Activated CD8-positive, alpha-beta memory T cell treated with anti-CD3 and anti-CD28 coated beads, Interleukin-2, amount 50 U/mL, for 24 hours (primary cell): Measurements from ENCODE around the gene FUT8.
"Not testable (repeated sequence)": the region's sequence is repeated elsewhere in the genome, so short reads cannot be mapped to it uniquely, and the experiment has no call there.

Experiments
- DNase-seq: peaks from one replicate; pipeline ENCODE4 v3.0.0-alpha.2; 2020; ENCODE audit errors: extremely low read depth

The FUT8 gene

DNA sequence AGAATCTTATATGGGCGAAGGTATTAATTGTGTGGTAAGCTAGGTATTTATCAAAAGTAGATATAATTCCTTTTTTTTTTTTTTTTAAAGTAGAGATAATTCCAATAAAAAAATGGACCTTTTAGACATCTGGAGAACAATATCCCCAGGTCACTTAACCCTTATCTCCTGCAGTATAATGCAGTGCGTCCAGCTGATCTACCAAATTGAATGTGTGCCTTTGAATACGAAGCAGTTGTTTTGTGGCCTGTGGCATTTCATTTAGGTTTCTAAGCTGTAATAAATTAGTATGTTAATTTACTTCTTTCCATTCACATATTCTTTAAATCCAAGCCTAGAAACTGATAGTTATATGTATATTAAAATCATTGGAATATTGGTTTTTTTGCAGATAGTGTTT lies 3.1 kb downstream of the FUT8 start:
- DNase-seq = no peak

DNA sequence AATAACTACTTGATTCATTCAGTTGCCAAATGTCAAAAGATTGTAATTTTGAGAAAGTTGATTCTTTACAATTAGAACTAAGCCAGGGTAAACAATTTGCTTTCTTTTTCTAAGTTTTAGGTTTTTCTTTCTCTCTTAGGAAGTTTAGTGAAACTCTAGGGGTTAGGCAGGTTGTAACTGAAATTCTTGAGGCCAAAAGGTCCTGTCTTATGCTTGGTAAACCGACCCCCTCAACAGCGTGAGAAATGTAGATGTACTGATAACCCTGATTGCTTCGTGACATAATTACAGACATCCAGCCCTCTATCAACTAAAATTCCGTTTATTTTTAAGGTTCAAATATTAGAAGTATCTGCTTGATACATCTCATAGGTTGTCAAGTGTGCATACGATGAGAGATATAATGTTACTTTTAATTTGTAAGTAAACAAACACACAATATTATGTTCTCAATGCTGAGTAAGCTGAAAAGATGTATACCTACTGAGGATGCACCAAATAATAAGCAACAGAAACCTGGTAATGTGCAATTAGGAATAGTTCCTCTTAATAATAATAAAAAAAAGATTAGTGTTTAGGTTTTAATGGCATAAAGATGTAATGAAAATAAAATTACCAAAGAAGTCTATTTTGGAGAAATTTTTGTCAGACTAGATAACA lies 7.2 kb downstream of the FUT8 start:
- no peak for DNase-seq

GRCh38 chr14:65421201-65421981 lies 8.9 kb downstream of the FUT8 start:
- no peak for DNase-seq

DNA sequence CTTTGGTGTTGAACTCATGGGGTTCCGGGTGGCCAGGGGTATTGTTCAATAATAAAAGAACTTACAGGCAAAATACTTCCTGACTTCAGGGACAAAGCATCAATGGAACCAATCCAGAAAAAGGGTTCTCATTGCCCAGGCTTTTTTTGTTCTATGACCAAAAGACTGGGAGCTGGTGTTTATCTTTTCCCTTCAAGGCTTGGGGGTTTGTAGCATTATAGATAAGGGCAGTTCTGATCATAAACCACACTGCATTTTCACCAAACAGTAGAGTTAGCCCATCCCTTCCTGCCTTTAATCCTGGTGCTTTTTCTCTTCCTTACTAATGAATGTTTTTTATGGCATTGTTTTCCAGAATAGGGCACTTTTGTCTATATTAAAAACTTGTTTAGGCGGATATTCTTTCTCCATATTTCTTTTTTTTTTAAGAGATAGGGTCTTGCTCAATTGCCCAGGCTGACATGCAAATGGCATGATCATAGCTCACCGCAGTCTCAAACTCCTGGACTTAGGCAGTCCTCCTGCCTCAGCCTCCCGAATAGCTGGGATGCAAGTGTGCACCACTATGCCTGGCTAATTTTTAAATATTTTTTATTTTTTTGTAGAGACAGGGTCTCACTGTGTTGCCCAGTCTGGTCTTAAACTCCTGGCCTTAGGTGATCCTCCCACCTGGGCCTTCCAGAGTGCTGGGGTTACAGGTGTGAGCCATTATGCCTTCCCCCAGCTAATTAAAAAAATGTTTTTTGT lies 9.7 kb downstream of the FUT8 start:
- DNase-seq = no peak

DNA sequence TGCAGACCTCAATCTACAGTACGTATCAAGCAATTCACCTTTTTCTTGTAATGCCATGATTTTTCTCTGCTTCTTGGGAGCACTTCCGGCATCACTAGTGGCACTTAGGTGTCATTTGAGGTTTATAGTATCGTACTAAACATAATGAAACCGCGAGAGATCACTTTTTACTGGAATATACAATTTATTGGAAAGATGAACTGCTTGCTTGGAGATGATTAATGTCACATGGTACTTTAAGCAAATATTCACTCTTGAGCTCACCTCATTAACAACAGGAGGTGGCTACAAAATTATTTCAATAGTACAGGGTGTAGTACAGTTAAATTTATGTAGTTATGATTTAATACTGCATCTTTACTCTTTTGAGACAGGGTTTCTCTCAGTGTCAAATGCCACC lies 11.5 kb downstream of the FUT8 start:
- DNase-seq = no peak

- DNase-seq = no peak
Measured at GRCh38 chr14:65424531-65424930, 12.0 kb downstream of the FUT8 start.

GRCh38 chr14:65425885-65426284 lies 13.4 kb downstream of the FUT8 start:
- no peak for DNase-seq

DNA sequence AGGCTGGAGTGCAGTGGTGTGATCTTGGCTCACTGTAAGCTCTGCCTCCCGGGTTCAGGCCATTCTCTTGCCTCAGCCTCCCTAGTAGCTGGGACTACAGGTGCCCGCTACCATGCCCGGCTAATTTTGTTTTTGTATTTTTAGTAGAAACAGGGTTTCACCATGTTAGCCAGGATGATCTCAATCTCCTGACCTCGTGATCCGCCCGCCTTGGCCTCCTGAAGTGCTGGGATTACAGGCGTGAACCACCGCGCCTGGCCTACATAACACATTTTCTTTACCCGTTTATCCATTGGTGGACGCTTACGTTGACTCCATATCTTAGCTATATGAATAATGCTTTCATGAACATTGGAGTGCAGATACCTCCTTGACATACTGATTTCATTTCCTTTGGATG lies 14.4 kb downstream of the FUT8 start:
- not testable (repeated sequence) for DNase-seq

- no peak for DNase-seq
Measured at GRCh38 chr14:65428691-65429090, 16.2 kb downstream of the FUT8 start.

- no peak for DNase-seq
Measured at GRCh38 chr14:65429757-65430156, 17.2 kb downstream of the FUT8 start.

- DNase-seq = no peak
Measured at GRCh38 chr14:65431245-65431644, 18.7 kb downstream of the FUT8 start.

DNA sequence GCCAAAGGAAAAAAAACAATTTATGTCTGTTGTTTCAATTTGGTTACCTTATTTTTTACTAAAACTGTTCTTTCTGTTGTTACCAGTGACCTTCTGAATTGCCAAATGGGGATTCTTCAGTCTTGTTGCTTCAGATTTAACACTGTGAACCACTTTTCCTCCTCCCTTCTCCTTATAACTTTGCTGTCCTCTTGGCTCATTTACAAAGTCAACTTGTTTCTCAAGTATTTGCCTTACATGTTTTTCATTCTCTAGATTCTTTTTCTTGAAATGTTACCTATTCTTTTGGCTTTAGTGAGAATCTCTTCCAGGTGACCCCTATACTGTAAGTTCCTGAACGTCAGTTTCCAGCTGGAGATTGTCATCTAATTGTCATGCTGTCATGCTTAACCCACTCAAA lies 19.4 kb downstream of the FUT8 start:
- DNase-seq = no peak

DNA sequence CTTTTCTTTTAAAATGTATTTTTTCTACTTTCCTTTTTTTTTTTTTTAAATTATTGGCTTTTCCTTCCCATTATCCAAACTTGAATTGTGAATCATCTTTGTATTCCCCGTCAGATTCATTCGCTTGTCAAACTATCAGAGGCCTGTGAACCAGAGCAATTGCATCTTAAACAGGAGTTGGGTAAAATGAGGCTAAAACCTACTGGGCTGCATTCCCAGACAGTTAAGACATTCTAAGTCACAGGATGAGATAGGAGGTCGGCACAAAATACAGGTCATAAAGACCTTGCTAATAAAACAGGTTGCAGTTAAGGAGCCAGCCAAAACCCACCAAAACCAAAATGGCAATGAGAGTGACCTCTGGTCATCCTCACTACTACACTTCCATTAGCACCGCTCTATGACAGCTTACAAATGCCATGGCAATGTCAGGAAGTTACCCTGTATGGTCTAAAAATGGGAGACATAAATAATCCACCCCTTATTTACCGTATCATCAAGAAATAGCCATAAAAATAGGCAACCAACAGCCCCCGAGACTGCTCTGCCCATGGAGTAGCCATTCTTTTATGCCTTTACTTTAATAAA lies 19.9 kb downstream of the FUT8 start:
- DNase-seq = no peak

GRCh38 chr14:65433157-65433556 lies 20.6 kb downstream of the FUT8 start:
- no peak for DNase-seq

DNA sequence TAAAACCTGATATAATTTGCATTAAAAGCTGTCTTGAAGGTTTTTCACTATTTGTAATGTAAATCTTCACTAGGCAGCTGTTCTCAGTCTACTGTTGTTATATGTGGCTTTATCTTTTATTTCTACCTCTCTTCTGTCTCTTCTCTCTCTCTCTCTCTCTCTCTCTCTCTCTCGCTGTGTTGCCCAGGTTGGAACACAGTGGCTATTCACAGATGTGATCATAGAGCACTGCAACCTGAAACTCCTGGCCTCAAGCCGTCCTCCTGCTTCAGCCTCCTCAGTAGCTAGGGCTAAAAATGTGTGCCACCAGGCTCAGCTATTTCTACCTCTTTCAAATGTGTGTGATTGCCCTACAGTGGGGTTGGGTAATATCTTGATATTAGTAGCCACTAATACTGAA lies 21.1 kb downstream of the FUT8 start:
- no peak for DNase-seq

GRCh38 chr14:65434216-65434850 lies 21.8 kb downstream of the FUT8 start:
- no peak for DNase-seq

DNA sequence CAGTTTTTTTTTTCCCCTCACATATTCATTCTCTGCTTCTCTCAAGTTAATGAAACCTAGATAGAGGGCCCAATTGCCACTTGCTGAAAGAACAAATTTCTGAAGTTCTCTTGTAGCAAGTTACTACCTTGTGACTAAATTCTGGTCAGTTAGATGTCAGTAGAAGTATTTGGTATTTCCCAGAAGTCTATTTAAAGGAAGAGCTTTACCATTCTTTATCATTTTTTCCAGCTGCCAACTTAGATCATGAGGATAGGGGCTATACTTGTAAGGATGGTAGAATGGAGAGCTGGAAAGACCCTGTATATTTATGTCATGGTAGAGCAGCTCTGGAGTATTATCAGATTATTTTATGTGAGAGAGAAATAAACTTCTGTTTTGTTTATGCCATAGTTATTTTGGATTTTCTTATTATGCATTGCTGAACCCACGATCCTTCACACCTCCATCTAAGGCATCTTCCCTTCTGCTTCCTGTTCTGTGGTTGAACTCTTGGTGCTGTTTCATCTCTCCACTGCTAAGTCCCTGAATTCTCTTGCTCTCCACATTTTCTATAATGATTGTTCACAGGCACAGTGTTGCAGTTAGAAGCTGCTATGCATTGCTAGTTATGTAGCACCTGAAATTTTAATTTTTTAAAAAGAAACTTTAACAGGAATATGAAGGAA lies 25.9 kb downstream of the FUT8 start:
- DNase-seq = no peak

DNA sequence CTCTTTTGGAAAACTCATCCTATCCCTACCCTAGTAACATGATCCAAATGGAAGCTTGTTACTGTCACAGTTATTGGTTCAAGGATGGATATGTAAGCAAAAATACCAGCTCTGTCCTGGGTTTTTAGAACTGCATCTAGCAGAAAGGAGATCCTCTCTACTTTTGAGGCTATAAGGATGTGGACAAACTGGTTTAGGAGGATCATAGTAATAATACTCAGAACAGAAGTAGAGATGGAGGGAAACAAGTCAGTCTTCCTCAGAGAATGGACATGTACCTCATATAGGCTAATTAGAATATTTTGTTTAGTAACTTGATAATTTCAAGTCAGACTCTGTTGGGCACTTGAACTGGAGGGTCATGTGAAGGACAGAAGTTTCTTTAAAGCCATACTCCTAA lies 26.6 kb downstream of the FUT8 start:
- DNase-seq = no peak

DNA sequence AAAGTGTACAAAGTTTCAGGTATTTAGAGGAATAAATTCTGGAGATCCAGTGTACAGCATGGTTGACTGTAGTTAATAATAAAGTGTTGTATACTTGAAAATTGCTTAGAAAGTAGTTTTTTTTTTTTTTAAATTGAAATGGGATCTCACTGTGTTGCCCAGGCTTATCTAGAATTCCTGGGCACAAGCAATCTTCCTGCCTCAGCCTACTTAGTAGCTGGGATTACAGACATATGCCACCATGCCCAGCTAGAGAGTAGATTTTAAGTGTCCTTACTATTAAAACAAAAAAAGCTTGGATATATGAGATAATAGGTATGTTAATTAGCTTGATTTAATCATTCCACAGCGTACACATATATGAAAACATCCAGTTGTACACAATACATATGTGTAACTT lies 27.7 kb downstream of the FUT8 start:
- DNase-seq = no peak

DNA sequence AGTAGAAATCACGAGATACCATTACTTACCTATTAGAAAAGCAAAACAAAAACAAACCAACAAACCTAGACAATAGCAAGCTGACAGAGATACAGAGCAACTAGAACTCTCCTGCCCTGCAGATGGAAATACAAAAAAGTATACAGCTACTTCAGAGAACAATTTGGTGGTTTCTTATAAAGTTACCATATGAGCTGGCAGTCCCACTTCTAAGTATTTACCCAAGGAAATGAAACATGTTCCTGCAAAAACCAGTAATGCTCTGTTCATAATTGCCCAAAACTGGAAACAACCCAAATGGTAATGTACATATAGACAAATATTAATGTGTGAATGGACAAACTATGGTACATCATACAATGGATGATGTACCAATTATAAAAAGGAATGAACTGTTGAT lies 31.7 kb downstream of the FUT8 start:
- no peak for DNase-seq

GRCh38 chr14:65446159-65446558 lies 33.6 kb downstream of the FUT8 start:
- no peak for DNase-seq
